Measurements from ENCODE around the gene TEAD4. TPM values are rescaled to one million over a fixed set of nuclear protein-coding genes. Genes with fewer than 3 reads are reported as not detected.

Gene TEAD4
- total RNA-seq, 1 experiment from 2014 or later: 96.2 TPM

GRCh38 chr12:2957816-2958431, 1.3 kb upstream of the TEAD4 start:
- intact Hi-C loops (cut with micrococcal nuclease; ENCODE audit: unreplicated experiment): loop anchor here (1.0 to 2.0 kb wide), 3 partner anchors 67 to 146 kb away; partner anchors contain the start of genes ITFG2 and TULP3
- Histone ChIP-seq H3K9me3 (no peaks in the 10 kb centered on the region), H3K4me1 (peaks cover 27% of the 10 kb centered on the region), H3K36me3 (ENCODE audit: control insufficient read depth, insufficient read depth, low read length) (no peaks in the 10 kb centered on the region), H3K27me3 (replicated peaks; ENCODE audit: control insufficient read depth, insufficient read depth, low read length) (no peaks in the 10 kb centered on the region), H3K4me3 (ENCODE audit: low read depth, low read length) (peak overlapping the region; percentile 94)
- H3K27me3 Mint-ChIP-seq (ENCODE audit: insufficient read depth, unreplicated experiment): no peaks in the 10 kb centered on the region
- H3K4me1 Mint-ChIP-seq (ENCODE audit: low read depth, unreplicated experiment): peaks cover 37% of the 10 kb centered on the region
- peak overlapping the region; percentile 87 for H3K4me3 Mint-ChIP-seq (ENCODE audit: unreplicated experiment)
- POLR2A ChIA-PET: interaction anchor here (0.5 to 1.7 kb wide), 4 partner anchors 8 to 67 kb away, joined by 3 to 6 read pairs (median 4); partner anchors contain the start of gene TULP3
- DNase-seq: no peak
- H3K27ac Mint-ChIP-seq (ENCODE audit: unreplicated experiment): peak overlapping the region; percentile 89
- H3K36me3 Mint-ChIP-seq (ENCODE audit: insufficient read depth, unreplicated experiment): peaks cover 46% of the 10 kb centered on the region
- no TSS peak for BruUV-seq (replicated peaks)
- CTCF ChIA-PET: interaction anchor here (0.6 to 2.1 kb wide), 4 partner anchors 13 to 104 kb away, joined by 3 to 5 read pairs (median 4); no protein-coding TSS in a partner anchor
- H3K9me3 Mint-ChIP-seq (ENCODE audit: unreplicated experiment): no peaks in the 10 kb centered on the region
- TF ChIP-seq CTCF (IDR thresholded peaks at IDR 0.05; ENCODE audit: insufficient read depth in 1 of 2, low read depth in 1 of 2, low read length in 1 of 2, severe bottlenecking in 1 of 2, unreplicated experiment in 1 of 2): peak in 1 of 2 experiments; percentile 5

DNA sequence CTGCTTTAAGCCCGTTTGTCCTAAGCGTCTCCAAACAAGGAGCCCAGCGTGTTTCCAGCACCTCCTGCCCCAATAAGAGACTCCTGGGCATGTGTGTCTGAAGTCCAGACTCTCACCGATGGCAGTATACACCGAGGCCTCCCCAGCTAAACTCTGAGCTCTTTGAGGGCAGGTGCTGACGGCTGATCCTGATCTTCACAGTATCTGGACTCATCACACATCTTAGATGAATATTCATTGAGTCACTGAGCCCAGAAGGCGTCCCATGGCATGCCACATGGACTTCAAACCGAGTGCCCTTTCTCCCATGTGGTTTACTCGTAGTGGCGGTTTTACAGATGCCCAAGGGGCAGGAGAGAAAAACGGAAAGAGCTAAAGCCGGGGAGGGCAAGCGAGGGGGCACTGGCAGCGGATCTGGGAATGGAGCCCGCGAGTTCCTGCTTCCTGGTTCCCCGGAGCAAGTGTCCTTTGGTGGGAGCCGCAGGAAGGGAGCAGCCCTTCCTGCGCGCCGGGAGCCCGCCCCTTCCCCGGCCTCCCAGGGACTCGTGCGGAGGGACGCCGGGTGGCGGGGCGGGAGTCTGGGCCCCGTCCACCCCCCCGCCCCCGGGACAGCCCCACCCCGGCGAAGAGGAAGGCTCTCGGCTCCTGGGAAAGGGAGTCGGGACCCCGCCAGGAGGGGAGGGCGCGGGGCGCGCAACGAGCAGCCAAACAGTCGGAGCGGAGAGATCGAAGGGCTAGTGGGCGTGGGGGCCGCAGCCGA, 585 bp upstream of the TEAD4 start:
- peak overlapping the region; percentile 89 for H3K27ac Mint-ChIP-seq (ENCODE audit: unreplicated experiment)
- no peaks in the 10 kb centered on the region for H3K36me3 ChIP-seq (ENCODE audit: control insufficient read depth, insufficient read depth, low read length)
- peak; percentile 91 to 92 for DNase-seq
- POLR2A ChIA-PET: interaction anchor here (0.5 to 1.7 kb wide), 7 partner anchors 8 to 84 kb away, joined by 3 to 6 read pairs (median 3); partner anchors contain the start of gene TULP3
- intact Hi-C loops (cut with micrococcal nuclease; ENCODE audit: unreplicated experiment): loop anchor here (1.0 to 2.0 kb wide), 3 partner anchors 68 to 146 kb away; partner anchors contain the start of genes ITFG2 and TULP3
- H3K4me3 Mint-ChIP-seq (ENCODE audit: unreplicated experiment): peak overlapping the region; percentile 87
- no peak for TF ChIP-seq CTCF (IDR thresholded peaks at IDR 0.05; ENCODE audit: insufficient read depth in 1 of 2, low read depth in 1 of 2, low read length in 1 of 2, severe bottlenecking in 1 of 2, unreplicated experiment in 1 of 2)
- BruUV-seq (replicated peaks): TSS peak; percentile 85
- H3K4me1 ChIP-seq: peaks cover 34% of the 10 kb centered on the region
- no peaks in the 10 kb centered on the region for H3K27me3 ChIP-seq (replicated peaks; ENCODE audit: control insufficient read depth, insufficient read depth, low read length)
- H3K4me1 Mint-ChIP-seq (ENCODE audit: low read depth, unreplicated experiment): peaks cover 44% of the 10 kb centered on the region
- no peaks in the 10 kb centered on the region for H3K9me3 Mint-ChIP-seq (ENCODE audit: unreplicated experiment)
- no peaks in the 10 kb centered on the region for H3K9me3 ChIP-seq
- H3K27me3 Mint-ChIP-seq (ENCODE audit: insufficient read depth, unreplicated experiment): no peaks in the 10 kb centered on the region
- CTCF ChIA-PET: interaction anchor here (0.9 to 2.1 kb wide), 3 partner anchors 14 to 105 kb away, joined by 3 to 5 read pairs (median 4); no protein-coding TSS in a partner anchor
- peak overlapping the region; percentile 94 for H3K4me3 ChIP-seq (ENCODE audit: low read depth, low read length)
- H3K36me3 Mint-ChIP-seq (ENCODE audit: insufficient read depth, unreplicated experiment): peaks cover 53% of the 10 kb centered on the region
